ENCODE data around the gene SKAP1. TPM values are rescaled to one million over a fixed set of nuclear protein-coding genes. Genes with fewer than 3 reads are reported as not detected.

The SKAP1 gene
- total and polyA plus RNA-seq, 10 donors = 11.5 to 28.9 (median 20.5) TPM

DNA sequence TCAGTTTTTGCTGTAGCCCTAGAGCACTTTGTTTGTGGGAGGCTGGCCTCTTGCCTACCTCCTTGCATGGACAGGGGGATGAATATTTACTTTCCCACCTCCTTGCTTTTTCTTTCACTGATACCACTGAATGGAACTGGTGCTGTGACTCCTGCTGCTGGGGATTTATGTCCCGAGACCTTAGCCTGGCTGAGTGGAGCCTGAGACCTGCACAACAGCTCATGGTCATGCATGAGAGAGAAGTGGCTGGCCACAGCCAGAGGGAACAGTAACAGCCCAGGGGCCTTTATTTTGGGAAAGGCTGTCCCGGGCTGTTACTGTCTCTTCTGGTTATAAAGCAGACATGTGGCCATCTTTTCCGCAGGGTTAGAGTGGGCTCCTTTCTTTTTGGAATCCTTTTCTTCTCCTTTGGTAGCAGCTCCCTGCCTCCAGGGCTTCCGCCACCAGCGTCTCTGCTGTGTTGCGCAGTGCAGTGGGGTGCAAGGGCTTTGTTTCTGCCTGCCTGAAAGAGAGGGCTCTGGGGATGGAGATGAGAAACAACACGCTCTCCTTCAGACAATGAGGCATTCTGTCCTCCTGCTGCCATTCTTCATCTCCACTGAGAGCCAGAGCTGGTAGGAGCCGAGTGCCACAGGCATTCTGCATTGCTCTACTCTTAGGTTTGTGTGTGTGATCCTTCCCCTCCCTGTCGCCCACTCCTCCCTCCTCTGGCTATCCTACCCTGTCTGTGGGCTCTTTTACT, 307.9 kb downstream of the SKAP1 start:
- Histone ChIP-seq H3K9me3 (no peaks in the 10 kb centered on the region), H3K4me3 (no peak overlapping the region), H3K36me3 (peaks cover 0 to 100% (median 69%) of the 10 kb centered on the region in 6 donors), H3K4me1 (no peaks in the 10 kb centered on the region), H3K27me3 (replicated peaks in 1 of 7) (no peaks in the 10 kb centered on the region), H3K27ac (no peak overlapping the region)
- WGBS, 5 donors = 79 to 93% (median 86%) methylated on average over 9 of the region's 9 CpGs
- intact Hi-C loops (cut with DNase I; ENCODE audit: low total_unique reads) = no loop called here
- TF ChIP-seq, protein P1, sequence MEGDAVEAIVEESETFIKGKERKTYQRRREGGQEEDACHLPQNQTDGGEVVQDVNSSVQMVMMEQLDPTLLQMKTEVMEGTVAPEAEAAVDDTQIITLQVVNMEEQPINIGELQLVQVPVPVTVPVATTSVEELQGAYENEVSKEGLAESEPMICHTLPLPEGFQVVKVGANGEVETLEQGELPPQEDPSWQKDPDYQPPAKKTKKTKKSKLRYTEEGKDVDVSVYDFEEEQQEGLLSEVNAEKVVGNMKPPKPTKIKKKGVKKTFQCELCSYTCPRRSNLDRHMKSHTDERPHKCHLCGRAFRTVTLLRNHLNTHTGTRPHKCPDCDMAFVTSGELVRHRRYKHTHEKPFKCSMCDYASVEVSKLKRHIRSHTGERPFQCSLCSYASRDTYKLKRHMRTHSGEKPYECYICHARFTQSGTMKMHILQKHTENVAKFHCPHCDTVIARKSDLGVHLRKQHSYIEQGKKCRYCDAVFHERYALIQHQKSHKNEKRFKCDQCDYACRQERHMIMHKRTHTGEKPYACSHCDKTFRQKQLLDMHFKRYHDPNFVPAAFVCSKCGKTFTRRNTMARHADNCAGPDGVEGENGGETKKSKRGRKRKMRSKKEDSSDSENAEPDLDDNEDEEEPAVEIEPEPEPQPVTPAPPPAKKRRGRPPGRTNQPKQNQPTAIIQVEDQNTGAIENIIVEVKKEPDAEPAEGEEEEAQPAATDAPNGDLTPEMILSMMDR (IDR thresholded peaks at IDR 0.05 in 8 of 11, conservative IDR thresholded peaks at IDR 0.05 in 3 of 11) = no peak
- peak in 1 of 3 donors; percentile 13 for TF ChIP-seq POLR2AphosphoS5 (IDR thresholded peaks at IDR 0.05)
- TF ChIP-seq POLR2A (IDR thresholded peaks at IDR 0.05) = no peak
- DNase-seq = no peak

DNA sequence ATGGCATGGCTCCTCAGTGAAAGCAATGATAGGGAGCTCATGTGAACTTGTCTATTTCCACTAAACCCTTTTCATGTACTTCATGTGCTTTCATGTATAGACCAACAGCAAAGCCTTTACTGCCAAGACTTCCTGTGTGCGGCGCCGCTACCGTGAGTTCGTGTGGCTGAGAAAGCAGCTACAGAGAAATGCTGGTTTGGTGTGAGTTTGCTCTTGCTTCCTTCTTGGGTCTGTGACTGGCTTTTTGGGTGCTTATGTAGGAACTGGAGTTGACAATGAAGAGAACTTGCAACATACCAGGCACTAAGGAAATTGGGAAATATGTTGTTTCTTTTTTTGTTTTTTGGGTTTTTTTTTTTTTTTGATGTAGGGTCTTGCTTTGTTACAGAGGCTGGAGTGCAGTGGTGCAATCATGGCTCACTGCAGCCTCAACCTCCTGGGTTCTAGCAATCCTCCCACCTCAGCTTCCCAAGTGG, 316.8 kb downstream of the SKAP1 start:
- Histone ChIP-seq H3K36me3 (peaks cover 0 to 55% (median 35%) of the 10 kb centered on the region in 6 donors), H3K4me3 (peak overlapping the region in 1 of 8 donors; percentile 46), H3K27ac (peak overlapping the region; percentile 37 to 93 (median 89)), H3K27me3 (replicated peaks in 1 of 7) (no peaks in the 10 kb centered on the region), H3K4me1 (peaks cover 29 to 71% (median 59%) of the 10 kb centered on the region in 6 donors), H3K9me3 (no peaks in the 10 kb centered on the region)
- DNase-seq = peak; percentile 89
- WGBS, 5 donors = 24 to 37% (median 29%) methylated on average over 5 of the region's 5 CpGs
- intact Hi-C loops (cut with DNase I; ENCODE audit: low total_unique reads) = no loop called here
- TF ChIP-seq POLR2AphosphoS5 (IDR thresholded peaks at IDR 0.05) (peak in 2 of 3 donors; percentile 23 to 89), POLR2A (IDR thresholded peaks at IDR 0.05) (peak in 1 of 3 donors; percentile 38)
- TF ChIP-seq, protein P1 (IDR thresholded peaks at IDR 0.05 in 8 of 11, conservative IDR thresholded peaks at IDR 0.05 in 3 of 11) = no peak

DNA sequence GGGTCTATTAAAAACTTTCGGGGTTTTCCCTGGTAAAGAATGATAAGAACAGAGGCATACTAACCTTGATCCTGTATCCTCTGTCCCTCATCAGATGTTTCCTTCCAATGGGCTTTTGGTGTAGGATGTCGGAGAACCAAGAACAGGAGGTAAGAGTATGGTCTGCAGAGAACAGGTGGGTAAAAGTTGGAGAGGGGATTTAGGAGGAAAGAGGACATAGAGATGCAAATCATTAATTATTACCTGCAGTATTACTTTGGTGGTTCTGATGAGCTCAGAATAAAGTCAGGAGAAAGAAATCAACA, 318.1 kb downstream of the SKAP1 start:
- H3K4me1 ChIP-seq = peaks cover 30 to 80% (median 64%) of the 10 kb centered on the region in 6 donors
- no peak for DNase-seq
- WGBS, 5 donors = 40 to 61% (median 47%) methylated on average over 2 of the region's 2 CpGs
- peak overlapping the region in 1 of 8 donors; percentile 46 for H3K4me3 ChIP-seq
- TF ChIP-seq POLR2AphosphoS5 (IDR thresholded peaks at IDR 0.05) (no peak), POLR2A (IDR thresholded peaks at IDR 0.05) (no peak)
- TF ChIP-seq, protein P1 (IDR thresholded peaks at IDR 0.05 in 8 of 11, conservative IDR thresholded peaks at IDR 0.05 in 3 of 11) = no peak
- H3K36me3 ChIP-seq = peaks cover 0 to 42% (median 22%) of the 10 kb centered on the region in 6 donors
- H3K27me3 ChIP-seq (replicated peaks in 1 of 7) = no peaks in the 10 kb centered on the region
- intact Hi-C loops (cut with DNase I; ENCODE audit: low total_unique reads) = no loop called here
- no peaks in the 10 kb centered on the region for H3K9me3 ChIP-seq
- H3K27ac ChIP-seq = peak overlapping the region in 7 of 8 donors; percentile 77 to 93 (median 90)

DNA sequence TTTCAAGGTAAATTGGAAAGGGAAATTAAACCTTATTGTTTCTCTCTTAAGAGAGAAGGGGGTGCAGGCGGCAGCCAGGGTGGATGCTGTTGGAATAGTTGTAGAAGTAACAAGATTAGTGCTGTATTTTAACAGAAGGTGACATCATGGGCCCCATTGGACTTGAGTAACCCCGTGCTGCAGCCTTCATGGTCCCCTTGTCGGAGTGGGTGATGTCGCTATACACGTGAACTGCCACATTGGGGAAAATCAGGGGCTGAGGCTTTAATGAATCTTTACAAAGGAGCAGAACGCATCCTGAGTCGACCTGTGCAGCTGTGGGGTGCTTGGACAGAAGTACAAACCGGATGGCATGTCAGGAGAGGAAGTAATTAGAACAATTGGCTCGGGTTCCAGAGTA, 319.3 kb downstream of the SKAP1 start:
- Histone ChIP-seq H3K27ac (peak overlapping the region in 7 of 8 donors; percentile 77 to 93 (median 90)), H3K27me3 (replicated peaks in 1 of 7) (no peaks in the 10 kb centered on the region), H3K9me3 (no peaks in the 10 kb centered on the region), H3K4me1 (peaks cover 30 to 85% (median 71%) of the 10 kb centered on the region in 6 donors), H3K36me3 (peaks cover 0 to 30% (median 12%) of the 10 kb centered on the region in 6 donors), H3K4me3 (peak overlapping the region in 1 of 8 donors; percentile 35)
- DNase-seq = peak; percentile 47
- no peak for TF ChIP-seq POLR2AphosphoS5 (IDR thresholded peaks at IDR 0.05)
- TF ChIP-seq POLR2A (IDR thresholded peaks at IDR 0.05) = no peak
- TF ChIP-seq, protein P1 (IDR thresholded peaks at IDR 0.05 in 8 of 11, conservative IDR thresholded peaks at IDR 0.05 in 3 of 11) = no peak
- intact Hi-C loops (cut with DNase I; ENCODE audit: low total_unique reads) = no loop called here
- 49 to 60% (median 55%) methylated on average over 9 of the region's 9 CpGs for WGBS, 5 donors
